ENCODE measurements around the gene CHCHD3.

DNA sequence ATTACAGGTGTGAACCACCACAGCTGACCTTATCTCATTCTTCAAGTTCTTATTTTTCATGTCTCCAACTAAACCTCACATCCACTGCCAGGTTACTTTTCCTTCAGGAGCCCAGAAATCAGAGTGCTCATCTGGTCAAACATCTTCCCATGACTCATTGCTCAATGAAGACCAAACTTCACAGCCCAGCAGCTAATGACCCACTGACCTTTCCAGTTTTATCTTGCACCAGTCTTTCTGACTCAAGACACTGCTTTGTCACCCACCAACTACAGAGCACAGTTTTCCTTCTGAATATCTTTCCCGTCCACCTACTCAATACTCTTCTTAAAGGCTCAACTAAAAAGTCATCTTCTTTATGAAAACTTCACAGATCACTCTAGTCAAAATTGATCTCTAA, 245.1 kb downstream of the CHCHD3 start:
- TF ChIP-seq, protein P1, sequence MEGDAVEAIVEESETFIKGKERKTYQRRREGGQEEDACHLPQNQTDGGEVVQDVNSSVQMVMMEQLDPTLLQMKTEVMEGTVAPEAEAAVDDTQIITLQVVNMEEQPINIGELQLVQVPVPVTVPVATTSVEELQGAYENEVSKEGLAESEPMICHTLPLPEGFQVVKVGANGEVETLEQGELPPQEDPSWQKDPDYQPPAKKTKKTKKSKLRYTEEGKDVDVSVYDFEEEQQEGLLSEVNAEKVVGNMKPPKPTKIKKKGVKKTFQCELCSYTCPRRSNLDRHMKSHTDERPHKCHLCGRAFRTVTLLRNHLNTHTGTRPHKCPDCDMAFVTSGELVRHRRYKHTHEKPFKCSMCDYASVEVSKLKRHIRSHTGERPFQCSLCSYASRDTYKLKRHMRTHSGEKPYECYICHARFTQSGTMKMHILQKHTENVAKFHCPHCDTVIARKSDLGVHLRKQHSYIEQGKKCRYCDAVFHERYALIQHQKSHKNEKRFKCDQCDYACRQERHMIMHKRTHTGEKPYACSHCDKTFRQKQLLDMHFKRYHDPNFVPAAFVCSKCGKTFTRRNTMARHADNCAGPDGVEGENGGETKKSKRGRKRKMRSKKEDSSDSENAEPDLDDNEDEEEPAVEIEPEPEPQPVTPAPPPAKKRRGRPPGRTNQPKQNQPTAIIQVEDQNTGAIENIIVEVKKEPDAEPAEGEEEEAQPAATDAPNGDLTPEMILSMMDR (conservative IDR thresholded peaks at IDR 0.05; ENCODE audit: low read depth, low read length): no peak
- TF ChIP-seq EZH2 (IDR thresholded peaks at IDR 0.05; ENCODE audit: low read length, unreplicated experiment): no peak
